ENCODE data around the gene DEPP1.
A peak's percentile ranks its signal among the peaks of the same experiment; 100 is the strongest.

Gene DEPP1

GRCh38 chr10:44950326-44951225 is 28.0 kb downstream of the DEPP1 start:
- no peak for DNase-seq

DNA sequence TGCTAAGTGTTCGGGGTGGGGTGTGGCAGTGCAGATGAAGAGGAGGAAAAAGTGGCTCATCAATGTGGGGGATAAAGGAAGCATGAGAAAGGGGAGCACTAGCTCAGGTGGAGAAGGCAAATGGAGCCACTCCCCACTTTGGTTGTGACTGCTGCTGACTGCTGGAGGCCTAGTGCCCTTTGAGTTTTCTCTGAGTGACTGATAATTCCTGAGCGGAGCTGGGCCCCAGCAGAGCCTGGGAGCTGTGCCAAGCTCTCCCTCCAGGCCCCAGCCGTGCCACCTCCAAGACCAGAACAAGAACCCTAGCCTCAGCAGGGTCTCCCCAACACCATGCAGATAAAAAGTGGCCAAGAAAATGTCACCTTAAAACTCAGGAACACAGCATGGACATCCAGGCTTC is 28.7 kb downstream of the DEPP1 start:
- no peak for DNase-seq

- DNase-seq = no peak
Measured at GRCh38 chr10:44949127-44949802, 29.3 kb downstream of the DEPP1 start.

- no peak for DNase-seq
Measured at GRCh38 chr10:44948642-44949041, 30.0 kb downstream of the DEPP1 start.

GRCh38 chr10:44947371-44948152 is 31.0 kb downstream of the DEPP1 start:
- DNase-seq = no peak

DNA sequence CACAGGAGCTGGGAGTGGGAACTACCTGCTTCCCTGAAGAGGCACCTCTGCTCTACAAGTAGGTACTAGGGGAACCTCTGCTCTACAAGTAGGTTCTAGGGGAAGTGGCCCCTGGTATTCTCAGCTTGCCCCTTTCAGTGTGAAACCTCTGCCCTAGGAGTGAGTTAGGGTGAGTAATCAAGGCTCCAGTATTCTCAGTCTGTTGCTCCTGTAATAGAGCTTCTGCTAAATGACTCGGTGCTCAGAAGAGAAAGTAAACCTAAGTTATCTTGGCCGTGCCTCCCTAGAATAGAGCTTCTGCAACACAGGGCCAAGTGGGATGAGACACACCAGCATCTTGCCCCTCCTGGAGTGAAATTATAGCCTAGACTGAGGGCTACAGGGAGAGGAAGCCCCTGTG is 32.4 kb downstream of the DEPP1 start:
- DNase-seq = no peak

DNA sequence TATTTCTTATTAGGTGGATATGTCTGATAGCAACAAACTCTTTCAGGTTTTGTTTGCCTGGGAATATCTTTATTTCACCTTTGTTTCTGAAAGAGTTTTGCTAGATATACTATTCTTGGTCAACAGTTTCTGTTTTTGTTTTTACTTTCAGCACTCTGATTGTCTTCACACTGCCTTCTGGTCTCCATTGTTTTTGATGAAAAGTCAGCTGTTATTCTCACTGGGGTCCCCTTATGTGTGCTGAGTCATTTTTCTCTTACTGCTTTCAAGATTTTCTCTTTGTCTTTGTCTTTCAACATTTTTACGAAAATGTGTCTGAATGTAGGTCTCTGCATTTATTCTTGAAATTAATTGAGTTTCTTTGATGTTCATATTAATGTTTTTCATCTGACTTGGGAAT is 34.3 kb downstream of the DEPP1 start:
- DNase-seq = no peak

DNA sequence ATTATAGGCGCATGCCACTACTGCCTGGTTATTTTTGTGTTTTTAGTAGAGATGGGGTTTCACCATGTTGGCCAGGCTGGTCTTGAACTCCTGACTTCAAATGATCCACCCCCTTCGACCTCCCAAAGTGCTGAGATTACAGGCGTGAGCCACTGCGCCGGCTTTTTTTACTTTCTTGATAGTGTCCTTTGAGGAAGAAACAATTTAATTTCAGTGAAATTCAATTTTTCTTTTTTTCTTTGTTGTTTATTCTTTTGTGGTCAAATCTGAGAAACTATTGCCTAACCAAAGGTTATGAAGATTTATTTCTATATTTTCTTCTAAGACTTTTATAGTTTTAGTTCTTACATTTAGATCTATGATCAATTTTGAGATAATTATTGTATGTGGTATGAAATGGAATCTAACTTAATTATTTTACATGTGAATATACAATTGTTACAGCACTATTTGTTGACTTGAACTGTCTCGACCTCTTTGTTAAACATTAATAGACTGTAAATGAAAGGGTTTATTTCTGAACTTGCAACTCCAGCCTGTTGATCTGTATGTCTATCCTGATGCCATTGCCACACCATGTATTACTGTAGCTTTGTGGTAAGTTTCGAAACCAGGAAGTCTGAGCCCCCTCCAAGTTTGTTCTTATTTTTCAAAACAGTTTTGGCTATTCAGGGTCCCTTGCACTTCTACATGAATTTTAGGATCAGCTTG is 38.8 kb downstream of the DEPP1 start:
- no peak for DNase-seq

- DNase-seq = no peak
Measured at GRCh38 chr10:44938956-44939355, 39.7 kb downstream of the DEPP1 start.

DNA sequence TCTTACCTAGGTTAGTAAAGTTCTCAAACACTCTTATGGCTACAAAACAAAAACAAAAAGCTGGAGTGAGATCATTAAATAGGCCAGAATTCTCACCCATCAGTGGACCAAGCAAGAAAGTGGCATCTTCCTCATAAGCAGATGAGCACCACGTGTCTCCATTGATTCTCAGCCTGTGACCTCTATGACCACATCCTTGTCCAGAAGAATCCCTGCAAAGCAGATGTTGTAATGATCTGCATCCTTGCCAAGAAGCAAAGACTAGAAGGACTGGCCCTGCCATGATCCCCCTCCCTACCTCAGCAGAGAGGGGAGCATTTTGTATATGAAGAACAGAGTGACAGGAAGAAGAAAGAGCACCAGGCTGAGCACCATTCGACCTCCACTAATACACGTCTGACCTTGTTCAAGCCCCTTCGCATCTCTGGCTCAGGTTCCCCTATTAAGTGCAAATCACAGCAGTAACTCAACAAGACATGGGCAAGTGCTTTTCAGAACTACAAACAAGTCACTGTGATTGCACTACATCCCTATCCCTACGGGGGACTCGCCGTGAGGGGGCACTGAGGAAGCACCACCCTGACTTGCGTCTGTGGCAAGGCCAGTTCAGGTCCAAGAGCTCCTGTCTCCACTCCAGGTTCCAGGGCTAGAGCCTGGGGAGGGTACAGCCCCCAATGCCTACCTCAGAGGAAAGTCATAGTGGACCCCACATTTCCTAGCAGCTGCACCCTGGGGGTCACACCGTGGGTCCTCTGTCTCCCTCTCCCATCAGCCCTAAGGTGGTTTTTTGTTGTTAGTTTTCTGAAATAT is 41.2 kb downstream of the DEPP1 start:
- no peak for DNase-seq

DNA sequence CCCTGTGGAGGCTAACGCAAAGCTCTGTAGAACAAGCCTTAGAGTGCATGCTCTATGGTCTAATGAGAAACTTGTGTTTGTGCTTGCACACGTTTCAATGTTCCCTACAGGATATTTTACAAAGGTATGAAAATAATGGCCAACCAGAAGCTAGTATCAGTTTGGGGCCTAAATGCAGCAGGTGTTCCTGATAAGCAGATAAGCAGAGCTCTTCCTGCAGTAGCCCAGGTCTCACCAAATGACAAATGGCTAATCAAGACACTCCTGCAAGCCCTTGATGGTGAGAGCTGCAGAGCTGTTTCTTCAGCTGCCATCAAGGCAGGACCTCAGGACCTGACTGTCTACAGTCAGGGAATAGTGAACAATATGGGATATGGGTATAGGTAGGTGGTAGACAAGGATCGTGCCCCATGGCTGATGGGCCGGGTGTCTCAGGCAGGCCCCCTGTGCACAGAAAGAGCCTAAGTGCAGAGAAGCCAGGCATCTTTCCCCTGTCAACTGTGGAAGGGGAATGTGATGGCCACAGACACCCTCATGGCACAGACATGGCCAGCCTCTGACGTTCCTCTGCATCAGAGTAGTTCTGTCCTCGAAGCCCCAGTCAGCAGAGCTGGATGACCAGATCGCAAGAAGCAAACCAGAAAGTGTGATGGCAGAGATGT is 42.2 kb downstream of the DEPP1 start:
- no peak for DNase-seq

DNA sequence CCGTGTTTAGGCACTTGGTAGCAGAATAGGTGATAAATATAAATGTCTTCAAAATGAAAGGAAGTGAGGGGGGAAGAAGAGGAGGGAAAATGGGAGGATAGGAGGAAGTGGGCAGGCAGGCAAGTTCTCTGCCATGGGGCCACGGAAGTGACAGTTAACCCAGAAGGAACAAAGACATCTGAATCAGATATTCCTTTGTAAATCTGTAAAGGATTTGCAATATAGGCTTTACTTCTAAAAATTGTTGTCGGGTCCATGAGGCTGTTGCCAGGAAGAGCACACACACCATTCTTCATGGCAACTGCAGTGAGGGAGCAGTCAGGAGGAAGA is 42.7 kb downstream of the DEPP1 start:
- DNase-seq = no peak

- no peak for DNase-seq
Measured at GRCh38 chr10:44935201-44935965, 43.2 kb downstream of the DEPP1 start.

- no peak for DNase-seq
Measured at GRCh38 chr10:44934416-44935200, 44.0 kb downstream of the DEPP1 start.

DNA sequence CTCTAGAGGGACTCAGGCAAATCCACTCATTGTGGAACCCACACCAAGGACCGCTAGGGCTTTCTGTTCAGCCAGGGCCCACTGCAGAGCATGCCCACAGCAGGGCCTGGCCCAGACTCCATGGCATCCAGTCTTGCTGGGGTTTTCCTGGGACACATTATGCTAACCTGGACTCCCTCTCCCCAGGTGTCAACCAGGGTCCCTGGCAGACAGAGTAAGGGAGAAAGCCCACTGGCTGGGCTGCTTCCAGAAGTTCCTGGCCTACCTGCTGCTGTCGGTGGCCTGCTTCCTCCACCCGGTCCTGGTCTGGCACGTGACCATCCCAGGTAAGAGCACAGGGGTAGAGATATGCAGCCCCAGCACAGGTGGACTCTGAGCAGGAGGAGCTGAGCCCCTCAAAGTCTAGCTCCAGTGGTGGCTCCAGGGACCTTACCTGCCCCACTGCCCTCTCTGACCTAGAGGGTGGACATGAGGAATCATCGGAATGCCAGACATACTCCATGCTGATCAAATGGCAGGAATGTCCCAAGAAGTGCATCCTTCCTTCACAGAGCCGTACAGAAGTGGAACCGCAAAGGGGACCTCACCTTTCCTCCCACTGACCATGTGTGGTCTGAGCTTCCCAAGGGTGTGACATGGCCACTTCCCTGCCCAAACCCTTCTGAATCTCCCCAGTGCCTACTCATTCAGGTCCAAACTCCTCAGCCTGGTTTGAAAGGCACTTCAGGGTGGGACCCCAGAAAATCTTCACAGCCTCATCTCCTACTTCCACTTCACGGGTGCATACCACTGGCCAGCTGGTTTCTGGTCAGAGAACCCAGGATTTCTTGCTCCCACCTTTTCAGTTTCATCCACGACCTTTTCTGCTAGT is 44.9 kb downstream of the DEPP1 start:
- DNase-seq = no peak

DNA sequence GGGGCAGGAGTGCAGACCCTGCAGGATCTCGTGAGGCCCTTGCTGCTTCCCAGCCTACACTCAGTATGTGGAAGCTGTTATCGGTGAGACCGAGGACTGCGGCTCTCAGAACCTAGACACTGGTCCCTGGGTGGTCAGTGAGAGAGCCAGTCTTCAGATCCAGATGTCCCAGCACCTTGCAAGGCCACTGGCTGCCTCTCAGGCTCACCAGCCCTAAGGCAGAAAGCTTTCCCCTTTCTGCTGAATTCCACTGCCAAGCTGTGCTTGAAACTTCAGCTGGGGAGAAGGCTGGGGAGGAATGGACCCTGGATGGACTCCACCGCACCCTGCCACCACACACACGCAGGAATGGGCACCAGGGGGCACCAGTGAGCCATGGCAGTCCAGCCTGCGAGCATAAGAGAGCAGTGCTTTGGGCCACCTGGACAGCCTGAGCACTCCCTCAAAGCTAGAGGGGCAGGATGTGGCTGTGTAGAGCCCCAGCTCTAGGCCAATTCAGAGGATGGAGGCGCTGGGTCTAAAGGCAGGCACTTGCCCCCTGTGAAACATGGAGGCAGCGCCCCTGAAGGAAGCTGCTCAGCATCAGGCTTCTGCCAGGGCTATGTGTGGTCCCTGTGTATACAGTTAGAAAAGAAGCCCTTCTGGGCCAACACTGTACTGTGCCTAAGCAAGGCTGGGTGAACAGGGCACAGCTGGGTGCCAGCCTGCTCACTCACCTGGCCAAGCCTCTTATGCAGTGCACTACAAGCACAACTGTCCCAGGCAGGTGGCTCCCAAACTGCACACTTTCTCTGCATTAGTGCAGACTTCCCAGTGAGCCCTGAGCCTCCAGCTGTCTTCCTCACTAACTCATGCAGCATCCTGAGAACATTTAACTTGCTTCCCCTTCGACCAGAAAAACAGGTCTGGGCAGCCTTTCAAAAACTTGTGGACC is 45.8 kb downstream of the DEPP1 start:
- DNase-seq = peak; percentile 80

- DNase-seq = no peak
Measured at GRCh38 chr10:44931621-44932516, 46.7 kb downstream of the DEPP1 start.
